H1 (cell line): ENCODE data around the gene PRICKLE2. TPM values are rescaled to one million over a fixed set of nuclear protein-coding genes. Genes with fewer than 3 reads are reported as not detected.

Experiments used
- CHD7 ChIP-seq: fragments of 300-600 bp; sonication (generic); IDR thresholded peaks from 2 replicates; pipeline ENCODE4 v1.7.1; 2012; ENCODE audit warnings: low read length, moderate library complexity, mild to moderate bottlenecking, inconsistent platforms; ENCODE audit not compliant: insufficient replicate concordance
- EGR1 ChIP-seq: IDR thresholded peaks from 2 replicates; pipeline ENCODE4 v1.6.1; 2011; ENCODE audit warnings: low read depth, low read length, borderline replicate concordance
- GTF2F1 ChIP-seq: IDR thresholded peaks from 2 replicates; pipeline ENCODE4 v1.6.1; 2012; ENCODE audit warnings: low read depth, low read length, improper control_type of control experiment, borderline replicate concordance
- PHF8 ChIP-seq: fragments of 200-600 bp; sonication (generic); conservative IDR thresholded peaks from 2 replicates; pipeline ENCODE4 v1.7.1; 2012; ENCODE audit warnings: low read depth, mild to moderate bottlenecking, inconsistent platforms, low read length, moderate library complexity
- RFX5 ChIP-seq: IDR thresholded peaks from 2 replicates; pipeline ENCODE4 v1.6.1; 2011; ENCODE audit warnings: low read depth, low read length, improper control_type of control experiment, borderline replicate concordance
- RXRA ChIP-seq: IDR thresholded peaks from 2 replicates; pipeline ENCODE4 v1.6.1; 2011; ENCODE audit warnings: low read depth, mild to moderate bottlenecking, low read length, moderate library complexity; ENCODE audit not compliant: insufficient read depth
- ZNF274 ChIP-seq: IDR thresholded peaks from 2 replicates; pipeline ENCODE4 v1.7.0; 2012; ENCODE audit warnings: low read length, borderline replicate concordance; ENCODE audit errors: extremely low read depth
- polyA plus RNA-seq, 7 experiments: library from polyadenylated mRNA; depleted of rRNA in 3 of 7; stranded (reverse) in 5 of 7; unstranded in 2 of 7; fragments of >200 nt in 5 of 7; fragments of 200-250 nt in 2 of 7; gene quantifications; 1 replicate in 5 of 7; 2 replicates in 1 of 7; 4 replicates in 1 of 7; pipeline versions ENCODE4 v1.2.1 to v1.2.3, GENCODE V29; 2011 to 2013; ENCODE audit warnings: missing spikeins in 2 of 7, mixed read lengths in 2 of 7
- total RNA-seq: library from RNA; stranded (reverse); fragmentation: NEBNext Ultra II Directional; extraction: Animal tissue kit (Norgen Biotek cat#: 25700); gene quantifications from 2 replicates; pipeline ENCODE4 v1.2.1, GENCODE V29; 2021

PRICKLE2 gene
- total and polyA plus RNA-seq, 2 of the 8 experiments (the other 6 are each of a cell fraction or from before 2014, with no cell fraction given): 2.9 to 8.0 TPM

GRCh38 chr3:64083575-64083974, 141.7 kb downstream of the PRICKLE2 start (continued):
- TF ChIP-seq CHD7: no peak
- no peak for TF ChIP-seq EGR1
- no peak for TF ChIP-seq PHF8
- no peak for TF ChIP-seq RXRA
- TF ChIP-seq GTF2F1: no peak
- TF ChIP-seq ZNF274: no peak
- TF ChIP-seq RFX5: no peak
